ENCODE measurements around the gene FN3KRP.

FN3KRP gene

GRCh38 chr17:82716203-82717010 lies at the start of gene FN3KRP:
Gene FN3KRP (plus strand): TSS chr17:82716706. CDS start chr17:82716756, 50 bp downstream.
- peak; percentile 57 to 90 for DNase-seq (ENCODE audit: low read depth in 2 of 2, low spot score in 1 of 2)

GRCh38 chr17:82666931-82667667 lies 49.4 kb upstream of the FN3KRP start:
- no peak for DNase-seq (ENCODE audit: low read depth in 2 of 2, low spot score in 1 of 2)

GRCh38 chr17:82667668-82668000 lies 48.9 kb upstream of the FN3KRP start:
- no peak for DNase-seq (ENCODE audit: low read depth in 2 of 2, low spot score in 1 of 2)

GRCh38 chr17:82668024-82668630 lies 48.4 kb upstream of the FN3KRP start:
- no peak for DNase-seq (ENCODE audit: low read depth in 2 of 2, low spot score in 1 of 2)

- DNase-seq (ENCODE audit: low read depth in 2 of 2, low spot score in 1 of 2) = no peak
Observed at GRCh38 chr17:82668631-82669099, 47.8 kb upstream of the FN3KRP start.

GRCh38 chr17:82670661-82671450 lies 45.6 kb upstream of the FN3KRP start:
- no peak for DNase-seq (ENCODE audit: low read depth in 2 of 2, low spot score in 1 of 2)

- DNase-seq (ENCODE audit: low read depth in 2 of 2, low spot score in 1 of 2) = no peak
Observed at GRCh38 chr17:82674656-82675475, 41.6 kb upstream of the FN3KRP start.

GRCh38 chr17:82675476-82676245 lies 40.8 kb upstream of the FN3KRP start:
- no peak for DNase-seq (ENCODE audit: low read depth in 2 of 2, low spot score in 1 of 2)

- DNase-seq (ENCODE audit: low read depth in 2 of 2, low spot score in 1 of 2) = no peak
Observed at GRCh38 chr17:82677353-82677925, 39.1 kb upstream of the FN3KRP start.

GRCh38 chr17:82678265-82678891 lies 38.1 kb upstream of the FN3KRP start:
- DNase-seq (ENCODE audit: low read depth in 2 of 2, low spot score in 1 of 2) = no peak

GRCh38 chr17:82679586-82680465 lies 36.7 kb upstream of the FN3KRP start:
- DNase-seq (ENCODE audit: low read depth in 2 of 2, low spot score in 1 of 2) = no peak

GRCh38 chr17:82681547-82681946 lies 35.0 kb upstream of the FN3KRP start:
- DNase-seq (ENCODE audit: low read depth in 2 of 2, low spot score in 1 of 2) = no peak

GRCh38 chr17:82683534-82683933 lies 33.0 kb upstream of the FN3KRP start:
- DNase-seq (ENCODE audit: low read depth in 2 of 2, low spot score in 1 of 2) = no peak

GRCh38 chr17:82684228-82684841 lies 32.2 kb upstream of the FN3KRP start:
- DNase-seq (ENCODE audit: low read depth in 2 of 2, low spot score in 1 of 2) = no peak

GRCh38 chr17:82685291-82685690 lies 31.2 kb upstream of the FN3KRP start:
- no peak for DNase-seq (ENCODE audit: low read depth in 2 of 2, low spot score in 1 of 2)

GRCh38 chr17:82686366-82687324 lies 29.9 kb upstream of the FN3KRP start:
- no peak for DNase-seq (ENCODE audit: low read depth in 2 of 2, low spot score in 1 of 2)

Measured in stimulated activated CD8-positive, alpha-beta memory T cell treated with anti-CD3 and anti-CD28 coated beads, Interleukin-4, amount 100 ng/mL, for 1 hour (primary cell).